ENCODE data around the gene LRR1.
"Not testable (repeated sequence)": the region's sequence is repeated elsewhere in the genome, so short reads cannot be mapped to it uniquely, and the experiment has no call there.

The LRR1 gene

DNA sequence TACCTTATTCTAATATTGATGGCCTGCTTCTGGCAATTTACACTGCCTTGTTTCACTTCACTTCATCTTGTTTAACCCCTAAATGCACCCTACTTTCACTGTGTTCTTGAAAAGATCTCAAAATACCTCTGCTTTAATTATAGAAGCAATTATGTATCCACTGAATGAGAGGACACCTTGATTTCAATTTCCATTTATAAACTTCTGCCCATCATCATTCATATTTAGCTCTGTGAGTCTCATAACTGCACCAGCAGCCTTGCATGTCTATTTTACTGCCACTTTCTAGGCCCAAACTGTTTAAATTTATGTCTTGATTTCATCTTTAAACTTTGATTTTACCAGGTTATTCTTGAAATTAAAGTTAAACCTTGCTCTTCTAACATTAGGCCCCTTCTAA is 43.4 kb downstream of the LRR1 start:
- DNase-seq (ENCODE audit: low read depth in 1 of 2, low spot score in 1 of 2) = no peak
- Histone ChIP-seq H3K4me3 (replicated peaks; ENCODE audit: insufficient read depth, low read length) (no peak overlapping the region), H3K27ac (replicated peaks) (no peak overlapping the region), H3K27me3 (ENCODE audit: insufficient read depth, poor library complexity, severe bottlenecking) (no peaks in the 10 kb centered on the region)
- TF ChIP-seq POLR2AphosphoS5 (IDR thresholded peaks at IDR 0.05; ENCODE audit: low read depth) (no peak), GABPA (IDR thresholded peaks at IDR 0.05; ENCODE audit: low read depth) (no peak), SPI1 (IDR thresholded peaks at IDR 0.05; ENCODE audit: borderline replicate concordance, low read depth) (no peak)
- TF ChIP-seq, protein P1, sequence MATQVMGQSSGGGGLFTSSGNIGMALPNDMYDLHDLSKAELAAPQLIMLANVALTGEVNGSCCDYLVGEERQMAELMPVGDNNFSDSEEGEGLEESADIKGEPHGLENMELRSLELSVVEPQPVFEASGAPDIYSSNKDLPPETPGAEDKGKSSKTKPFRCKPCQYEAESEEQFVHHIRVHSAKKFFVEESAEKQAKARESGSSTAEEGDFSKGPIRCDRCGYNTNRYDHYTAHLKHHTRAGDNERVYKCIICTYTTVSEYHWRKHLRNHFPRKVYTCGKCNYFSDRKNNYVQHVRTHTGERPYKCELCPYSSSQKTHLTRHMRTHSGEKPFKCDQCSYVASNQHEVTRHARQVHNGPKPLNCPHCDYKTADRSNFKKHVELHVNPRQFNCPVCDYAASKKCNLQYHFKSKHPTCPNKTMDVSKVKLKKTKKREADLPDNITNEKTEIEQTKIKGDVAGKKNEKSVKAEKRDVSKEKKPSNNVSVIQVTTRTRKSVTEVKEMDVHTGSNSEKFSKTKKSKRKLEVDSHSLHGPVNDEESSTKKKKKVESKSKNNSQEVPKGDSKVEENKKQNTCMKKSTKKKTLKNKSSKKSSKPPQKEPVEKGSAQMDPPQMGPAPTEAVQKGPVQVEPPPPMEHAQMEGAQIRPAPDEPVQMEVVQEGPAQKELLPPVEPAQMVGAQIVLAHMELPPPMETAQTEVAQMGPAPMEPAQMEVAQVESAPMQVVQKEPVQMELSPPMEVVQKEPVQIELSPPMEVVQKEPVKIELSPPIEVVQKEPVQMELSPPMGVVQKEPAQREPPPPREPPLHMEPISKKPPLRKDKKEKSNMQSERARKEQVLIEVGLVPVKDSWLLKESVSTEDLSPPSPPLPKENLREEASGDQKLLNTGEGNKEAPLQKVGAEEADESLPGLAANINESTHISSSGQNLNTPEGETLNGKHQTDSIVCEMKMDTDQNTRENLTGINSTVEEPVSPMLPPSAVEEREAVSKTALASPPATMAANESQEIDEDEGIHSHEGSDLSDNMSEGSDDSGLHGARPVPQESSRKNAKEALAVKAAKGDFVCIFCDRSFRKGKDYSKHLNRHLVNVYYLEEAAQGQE (IDR thresholded peaks at IDR 0.05; ENCODE audit: insufficient replicate concordance, low read depth) = no peak
- TF ChIP-seq, protein P2, sequence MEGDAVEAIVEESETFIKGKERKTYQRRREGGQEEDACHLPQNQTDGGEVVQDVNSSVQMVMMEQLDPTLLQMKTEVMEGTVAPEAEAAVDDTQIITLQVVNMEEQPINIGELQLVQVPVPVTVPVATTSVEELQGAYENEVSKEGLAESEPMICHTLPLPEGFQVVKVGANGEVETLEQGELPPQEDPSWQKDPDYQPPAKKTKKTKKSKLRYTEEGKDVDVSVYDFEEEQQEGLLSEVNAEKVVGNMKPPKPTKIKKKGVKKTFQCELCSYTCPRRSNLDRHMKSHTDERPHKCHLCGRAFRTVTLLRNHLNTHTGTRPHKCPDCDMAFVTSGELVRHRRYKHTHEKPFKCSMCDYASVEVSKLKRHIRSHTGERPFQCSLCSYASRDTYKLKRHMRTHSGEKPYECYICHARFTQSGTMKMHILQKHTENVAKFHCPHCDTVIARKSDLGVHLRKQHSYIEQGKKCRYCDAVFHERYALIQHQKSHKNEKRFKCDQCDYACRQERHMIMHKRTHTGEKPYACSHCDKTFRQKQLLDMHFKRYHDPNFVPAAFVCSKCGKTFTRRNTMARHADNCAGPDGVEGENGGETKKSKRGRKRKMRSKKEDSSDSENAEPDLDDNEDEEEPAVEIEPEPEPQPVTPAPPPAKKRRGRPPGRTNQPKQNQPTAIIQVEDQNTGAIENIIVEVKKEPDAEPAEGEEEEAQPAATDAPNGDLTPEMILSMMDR (IDR thresholded peaks at IDR 0.05; ENCODE audit: insufficient read depth, low read length) = no peak

DNA sequence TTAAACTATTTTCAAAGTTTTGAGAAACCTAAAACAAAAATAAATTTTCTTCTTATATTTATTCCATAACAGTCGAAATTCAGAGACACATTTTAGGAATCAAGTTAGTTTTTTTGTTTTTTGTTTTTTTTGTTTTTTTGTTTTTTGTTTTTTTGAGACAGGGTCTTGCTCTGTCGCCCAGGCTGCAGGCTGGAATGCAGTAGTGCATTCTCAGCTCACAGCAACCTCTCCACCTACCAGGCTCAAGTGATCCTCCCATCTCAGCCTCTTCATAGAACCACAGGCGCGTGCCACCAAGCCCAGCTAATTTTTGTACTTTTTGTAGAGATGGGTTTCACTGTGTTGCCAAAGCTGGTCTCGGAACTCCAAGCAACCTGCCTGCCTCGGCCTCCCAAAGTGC is 54.8 kb downstream of the LRR1 start:
- Histone ChIP-seq H3K4me3 (replicated peaks; ENCODE audit: insufficient read depth, low read length) (no peak overlapping the region), H3K27ac (replicated peaks) (no peak overlapping the region), H3K27me3 (ENCODE audit: insufficient read depth, poor library complexity, severe bottlenecking) (no peaks in the 10 kb centered on the region)
- TF ChIP-seq, protein P1 (IDR thresholded peaks at IDR 0.05; ENCODE audit: insufficient replicate concordance, low read depth) = no peak
- TF ChIP-seq SPI1 (IDR thresholded peaks at IDR 0.05; ENCODE audit: borderline replicate concordance, low read depth) (no peak), POLR2AphosphoS5 (IDR thresholded peaks at IDR 0.05; ENCODE audit: low read depth) (no peak), GABPA (IDR thresholded peaks at IDR 0.05; ENCODE audit: low read depth) (no peak)
- no peak for DNase-seq (ENCODE audit: low read depth in 1 of 2, low spot score in 1 of 2)

GRCh38 chr14:49654511-49654910 is 55.8 kb downstream of the LRR1 start:
- Histone ChIP-seq H3K27me3 (ENCODE audit: insufficient read depth, poor library complexity, severe bottlenecking) (no peaks in the 10 kb centered on the region), H3K27ac (replicated peaks) (no peak overlapping the region), H3K4me3 (replicated peaks; ENCODE audit: insufficient read depth, low read length) (no peak overlapping the region)
- TF ChIP-seq SPI1 (IDR thresholded peaks at IDR 0.05; ENCODE audit: borderline replicate concordance, low read depth) = no peak
- no peak for TF ChIP-seq POLR2AphosphoS5 (IDR thresholded peaks at IDR 0.05; ENCODE audit: low read depth)
- TF ChIP-seq, protein P2 (IDR thresholded peaks at IDR 0.05; ENCODE audit: insufficient read depth, low read length) = no peak
- TF ChIP-seq GABPA (IDR thresholded peaks at IDR 0.05; ENCODE audit: low read depth) = no peak
- TF ChIP-seq, protein P1 (IDR thresholded peaks at IDR 0.05; ENCODE audit: insufficient replicate concordance, low read depth) = no peak
- no peak for DNase-seq (ENCODE audit: low read depth in 1 of 2, low spot score in 1 of 2)

DNA sequence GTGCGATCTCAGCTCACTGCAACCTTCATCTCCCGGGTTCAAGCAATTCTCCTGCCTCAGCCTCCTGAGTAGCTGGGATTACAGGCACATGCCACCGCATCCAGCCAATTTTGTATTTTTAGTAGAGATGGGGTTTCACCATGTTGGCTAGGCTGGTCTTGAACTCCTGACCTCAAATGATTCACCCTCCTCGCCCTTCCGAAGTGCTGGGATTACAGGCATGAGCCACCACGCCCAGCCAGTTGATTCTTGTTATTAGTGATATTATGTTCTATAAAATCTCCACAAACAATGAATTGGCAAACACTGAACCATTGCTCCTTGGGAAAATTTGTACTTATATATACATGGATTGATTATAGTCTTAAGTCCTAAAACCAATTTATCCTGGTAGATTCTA is 58.8 kb downstream of the LRR1 start:
- not testable (repeated sequence) for DNase-seq (ENCODE audit: low read depth in 1 of 2, low spot score in 1 of 2); H3K27me3 ChIP-seq (ENCODE audit: insufficient read depth, poor library complexity, severe bottlenecking); H3K4me3 ChIP-seq (replicated peaks; ENCODE audit: insufficient read depth, low read length); H3K27ac ChIP-seq (replicated peaks)

Measured in HL-60 (cell line).